ENCODE measurements around the gene AGK. TPM values are rescaled to one million over a fixed set of nuclear protein-coding genes. Genes with fewer than 3 reads are reported as not detected.

Gene AGK
- total RNA-seq, 1 donor from 2014 or later, result 31.9 TPM

DNA sequence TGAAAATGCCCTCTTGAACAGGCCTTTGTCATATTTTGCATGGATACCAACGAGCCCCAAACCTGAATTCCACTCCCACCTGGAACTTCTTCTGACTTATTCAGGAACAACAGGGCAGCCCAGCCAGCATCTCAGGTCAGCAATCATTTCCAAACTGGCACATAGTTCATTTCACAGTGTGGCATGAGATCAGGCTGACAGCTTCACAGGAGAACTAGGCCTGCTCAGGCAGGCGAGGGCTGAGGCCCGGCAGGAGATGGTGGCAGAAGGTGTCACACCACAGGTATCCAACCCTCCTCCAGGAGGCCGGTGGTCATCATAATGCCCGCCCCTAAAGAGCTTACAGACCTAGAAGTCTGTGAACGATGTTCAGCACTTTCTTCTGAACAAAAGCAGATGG, 108.3 kb downstream of the AGK start:
- no peak overlapping the region for H3K4me3 Mint-ChIP-seq
- TF ChIP-seq, protein P1, sequence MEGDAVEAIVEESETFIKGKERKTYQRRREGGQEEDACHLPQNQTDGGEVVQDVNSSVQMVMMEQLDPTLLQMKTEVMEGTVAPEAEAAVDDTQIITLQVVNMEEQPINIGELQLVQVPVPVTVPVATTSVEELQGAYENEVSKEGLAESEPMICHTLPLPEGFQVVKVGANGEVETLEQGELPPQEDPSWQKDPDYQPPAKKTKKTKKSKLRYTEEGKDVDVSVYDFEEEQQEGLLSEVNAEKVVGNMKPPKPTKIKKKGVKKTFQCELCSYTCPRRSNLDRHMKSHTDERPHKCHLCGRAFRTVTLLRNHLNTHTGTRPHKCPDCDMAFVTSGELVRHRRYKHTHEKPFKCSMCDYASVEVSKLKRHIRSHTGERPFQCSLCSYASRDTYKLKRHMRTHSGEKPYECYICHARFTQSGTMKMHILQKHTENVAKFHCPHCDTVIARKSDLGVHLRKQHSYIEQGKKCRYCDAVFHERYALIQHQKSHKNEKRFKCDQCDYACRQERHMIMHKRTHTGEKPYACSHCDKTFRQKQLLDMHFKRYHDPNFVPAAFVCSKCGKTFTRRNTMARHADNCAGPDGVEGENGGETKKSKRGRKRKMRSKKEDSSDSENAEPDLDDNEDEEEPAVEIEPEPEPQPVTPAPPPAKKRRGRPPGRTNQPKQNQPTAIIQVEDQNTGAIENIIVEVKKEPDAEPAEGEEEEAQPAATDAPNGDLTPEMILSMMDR (conservative IDR thresholded peaks at IDR 0.05), result no peak
- H3K27me3 Mint-ChIP-seq, result no peaks in the 10 kb centered on the region
- no peaks in the 10 kb centered on the region for H3K9me3 Mint-ChIP-seq
- peaks cover 2% of the 10 kb centered on the region for H3K4me1 Mint-ChIP-seq (ENCODE audit: unreplicated experiment)
- H3K27ac Mint-ChIP-seq, result no peak overlapping the region
- no peak for DNase-seq (ENCODE audit: extremely low spot score, unreplicated experiment)
- peaks cover 11% of the 10 kb centered on the region for H3K36me3 Mint-ChIP-seq

DNA sequence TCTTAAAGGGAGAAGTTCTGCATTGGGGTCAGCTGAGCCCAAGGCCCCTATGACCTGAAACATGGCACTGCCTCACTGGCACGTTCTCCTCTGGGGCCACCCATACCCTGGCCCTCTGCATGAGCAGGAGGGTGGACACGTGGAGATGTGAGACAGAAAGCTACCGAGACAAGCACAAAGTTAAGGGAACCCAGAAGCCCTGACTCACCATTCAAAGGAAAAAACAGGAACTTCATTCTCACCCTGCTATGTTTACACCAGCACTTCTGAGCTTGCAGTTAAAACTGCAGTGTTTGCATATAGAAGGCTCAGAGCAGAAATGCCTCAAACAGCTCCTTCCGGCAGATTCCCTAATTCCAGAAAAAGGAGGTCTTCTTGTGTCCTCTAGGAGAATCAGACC, 109.0 kb downstream of the AGK start:
- H3K9me3 Mint-ChIP-seq, result no peaks in the 10 kb centered on the region
- H3K27ac Mint-ChIP-seq, result no peak overlapping the region
- TF ChIP-seq, protein P1 (conservative IDR thresholded peaks at IDR 0.05), result no peak
- peaks cover 4% of the 10 kb centered on the region for H3K36me3 Mint-ChIP-seq
- H3K4me1 Mint-ChIP-seq (ENCODE audit: unreplicated experiment), result no peaks in the 10 kb centered on the region
- H3K4me3 Mint-ChIP-seq, result no peak overlapping the region
- DNase-seq (ENCODE audit: extremely low spot score, unreplicated experiment), result no peak
- no peaks in the 10 kb centered on the region for H3K27me3 Mint-ChIP-seq

DNA sequence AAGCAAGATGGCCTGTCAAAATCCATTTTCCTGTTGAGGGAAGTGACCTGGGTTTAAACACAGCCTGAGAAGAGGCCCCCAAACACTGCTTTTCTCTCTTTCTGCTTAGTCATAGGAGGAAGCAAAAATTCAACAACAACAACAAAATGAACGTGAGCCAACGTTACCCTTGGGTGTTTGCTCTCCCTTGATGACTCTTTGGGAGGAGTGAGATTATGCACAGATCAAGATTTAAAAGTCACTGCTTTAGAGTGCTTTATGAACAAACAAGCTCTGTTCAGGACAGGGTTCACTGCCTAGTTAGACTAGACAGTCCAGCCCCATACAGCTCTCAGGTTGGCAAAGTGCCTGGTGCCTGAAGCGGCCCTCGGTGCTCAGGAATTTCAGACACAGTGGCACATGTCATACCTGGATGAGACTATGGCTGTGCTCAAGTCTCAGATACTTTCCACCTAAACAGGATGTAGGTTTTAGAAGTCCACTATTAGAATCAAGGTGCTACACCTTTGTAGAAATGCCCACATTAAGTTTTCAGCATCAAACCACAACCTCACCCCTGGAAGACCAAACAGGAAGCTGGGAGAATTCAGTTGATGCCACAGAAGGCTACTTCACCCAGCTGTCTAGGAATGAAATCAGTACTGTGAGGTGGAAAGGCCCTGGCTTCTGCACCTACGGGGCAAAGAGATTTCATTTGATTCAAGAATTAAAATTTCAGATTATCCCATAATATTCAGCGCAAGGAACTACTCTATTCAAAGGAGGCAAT, 112.1 kb downstream of the AGK start:
- Mint-ChIP-seq H3K9me3 (no peaks in the 10 kb centered on the region), H3K4me1 (ENCODE audit: unreplicated experiment) (no peaks in the 10 kb centered on the region), H3K27ac (no peak overlapping the region), H3K4me3 (no peak overlapping the region), H3K27me3 (no peaks in the 10 kb centered on the region), H3K36me3 (peaks cover 11% of the 10 kb centered on the region)
- TF ChIP-seq, protein P1 (conservative IDR thresholded peaks at IDR 0.05), result no peak
- no peak for DNase-seq (ENCODE audit: extremely low spot score, unreplicated experiment)

DNA sequence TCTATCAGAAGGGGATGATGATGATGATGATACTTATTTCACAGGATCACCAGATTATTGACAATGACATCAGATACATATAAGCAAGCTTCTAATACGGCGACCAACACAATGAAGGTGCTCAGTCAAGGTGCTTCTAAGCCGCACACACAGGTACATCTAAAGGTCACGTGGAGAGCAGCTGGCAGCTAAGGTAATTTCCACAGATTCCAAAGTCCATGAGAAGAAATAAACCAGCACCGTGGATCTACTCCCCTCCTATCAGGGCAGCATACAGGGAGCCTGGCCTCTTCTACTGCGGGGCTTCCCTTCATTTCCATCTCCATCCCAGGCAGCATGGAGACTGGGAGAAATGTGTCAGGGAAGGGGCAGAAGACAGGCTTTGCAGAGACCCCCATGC, 113.2 kb downstream of the AGK start:
- Mint-ChIP-seq H3K36me3 (peaks cover 14% of the 10 kb centered on the region), H3K9me3 (no peaks in the 10 kb centered on the region), H3K4me1 (ENCODE audit: unreplicated experiment) (no peaks in the 10 kb centered on the region), H3K27me3 (no peaks in the 10 kb centered on the region), H3K27ac (peak overlapping the region; percentile 41), H3K4me3 (no peak overlapping the region)
- no peak for DNase-seq (ENCODE audit: extremely low spot score, unreplicated experiment)
- TF ChIP-seq, protein P1 (conservative IDR thresholded peaks at IDR 0.05), result no peak

DNA sequence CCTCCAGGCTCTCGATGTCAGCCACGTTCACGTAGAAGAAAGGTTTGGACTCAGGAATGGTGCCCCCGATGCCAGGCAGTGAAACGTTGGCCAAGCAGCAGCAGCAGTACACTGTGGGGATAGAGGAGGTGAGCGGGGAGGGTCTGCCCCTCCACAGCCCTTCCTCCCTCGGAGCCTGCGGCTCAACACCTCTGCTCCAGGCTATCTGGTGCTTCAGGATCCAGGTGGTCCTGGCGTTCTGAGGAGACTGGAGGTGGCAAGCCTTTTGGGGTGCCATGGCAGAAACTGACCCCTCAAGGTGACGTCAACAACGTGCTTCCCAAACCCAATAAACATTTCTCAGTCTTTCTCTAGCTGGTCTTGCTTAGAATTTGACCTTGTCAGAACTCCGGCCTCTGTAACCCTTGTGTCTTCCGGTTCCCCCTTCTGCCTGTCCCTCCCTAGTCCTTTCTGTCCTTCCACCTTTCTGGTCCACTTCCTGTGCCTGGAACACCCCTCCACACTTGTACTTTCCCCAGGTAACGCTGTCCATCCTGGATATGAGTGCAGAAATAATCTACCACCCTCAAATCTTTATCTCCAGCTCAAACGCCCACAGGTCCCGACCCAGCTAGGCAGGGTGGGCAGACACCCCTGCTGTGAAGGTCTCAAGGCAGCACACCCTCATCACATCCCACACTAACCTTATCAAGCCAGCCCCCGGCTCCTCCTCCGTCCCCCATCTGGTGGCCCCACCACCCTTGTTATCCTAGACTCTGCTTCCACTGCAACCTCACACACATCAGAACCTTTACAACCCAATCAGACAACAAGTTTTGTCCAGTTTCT, 114.2 kb downstream of the AGK start:
- Mint-ChIP-seq H3K4me1 (ENCODE audit: unreplicated experiment) (no peaks in the 10 kb centered on the region), H3K9me3 (no peaks in the 10 kb centered on the region), H3K27me3 (no peaks in the 10 kb centered on the region), H3K4me3 (no peak overlapping the region), H3K27ac (no peak overlapping the region), H3K36me3 (peaks cover 17% of the 10 kb centered on the region)
- no peak for DNase-seq (ENCODE audit: extremely low spot score, unreplicated experiment)
- TF ChIP-seq, protein P1 (conservative IDR thresholded peaks at IDR 0.05), result no peak

Measured in type B pancreatic cell (in vitro differentiated cells).